ENCODE data around the gene GPAT2. TPM values are rescaled to one million over a fixed set of nuclear protein-coding genes. Genes with fewer than 3 reads are reported as not detected.
"Not testable (repeated sequence)": the region's sequence is repeated elsewhere in the genome, so short reads cannot be mapped to it uniquely, and the experiment has no call there.

GPAT2 gene
- total RNA-seq, 1 experiment from 2014 or later, result not detected

DNA sequence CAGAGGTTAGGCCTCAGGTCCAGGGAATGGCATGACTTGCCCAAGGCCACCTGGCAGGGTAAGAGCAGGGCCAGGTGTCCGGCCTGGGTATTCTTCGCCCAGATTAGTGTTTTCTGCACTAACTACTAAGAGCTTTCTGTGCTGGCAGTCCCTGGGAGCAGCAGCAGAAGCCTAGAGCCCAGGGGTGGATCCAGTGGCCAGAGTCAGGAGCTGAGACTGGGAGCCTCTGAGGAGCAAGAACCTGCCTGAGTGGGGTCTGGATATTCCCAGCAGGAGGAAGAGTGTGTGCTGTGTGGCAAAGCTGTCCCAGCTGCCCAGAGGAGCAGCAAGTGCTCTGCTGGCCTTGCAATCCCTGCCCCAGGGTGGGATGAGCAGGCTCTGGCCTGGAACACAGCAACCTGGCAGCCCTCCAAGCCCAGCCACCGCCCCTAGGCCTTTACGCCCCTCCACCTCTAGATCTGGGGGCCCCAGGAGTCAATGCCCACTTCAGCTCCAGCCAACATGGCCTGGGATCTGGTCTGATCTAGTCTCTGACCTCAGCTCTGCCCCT is 30.7 kb upstream of the GPAT2 start:
- DNase-seq (ENCODE audit: low read depth), result no peak

GRCh38 chr2:96064760-96065159 is 30.0 kb upstream of the GPAT2 start:
- not testable (repeated sequence) for DNase-seq (ENCODE audit: low read depth)

GRCh38 chr2:96064047-96064675 is 29.4 kb upstream of the GPAT2 start:
- not testable (repeated sequence) for DNase-seq (ENCODE audit: low read depth)

GRCh38 chr2:96063116-96063899 is 28.6 kb upstream of the GPAT2 start:
- peak; percentile 72 for DNase-seq (ENCODE audit: low read depth)

DNA sequence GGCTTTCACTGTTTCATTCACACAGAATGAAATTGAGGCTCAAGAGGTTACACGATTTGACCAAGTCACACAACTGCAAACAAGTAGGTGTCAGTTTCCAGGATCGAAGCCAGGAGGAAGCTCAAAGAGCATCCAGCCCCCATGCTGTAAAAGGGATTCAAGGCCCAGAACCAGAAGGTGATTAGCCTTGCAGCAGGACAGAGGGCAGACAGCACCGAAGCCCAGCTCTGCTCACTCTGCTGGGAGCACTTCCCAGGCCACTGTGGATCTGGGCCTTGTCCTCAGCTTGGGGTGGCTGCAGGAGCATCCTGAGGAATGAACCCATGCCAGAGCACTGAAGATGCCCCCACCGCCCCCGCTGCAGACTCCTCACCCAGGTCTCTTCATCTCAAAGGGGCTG is 27.8 kb upstream of the GPAT2 start:
- not testable (repeated sequence) for DNase-seq (ENCODE audit: low read depth)

- DNase-seq (ENCODE audit: low read depth), result not testable (repeated sequence)
These were observed 27.2 kb upstream of the GPAT2 start for GRCh38 chr2:96061901-96062300.

- not testable (repeated sequence) for DNase-seq (ENCODE audit: low read depth)
These were observed 26.6 kb upstream of the GPAT2 start for GRCh38 chr2:96061197-96061817.

GRCh38 chr2:96060325-96060724 is 25.6 kb upstream of the GPAT2 start:
- DNase-seq (ENCODE audit: low read depth), result not testable (repeated sequence)

DNA sequence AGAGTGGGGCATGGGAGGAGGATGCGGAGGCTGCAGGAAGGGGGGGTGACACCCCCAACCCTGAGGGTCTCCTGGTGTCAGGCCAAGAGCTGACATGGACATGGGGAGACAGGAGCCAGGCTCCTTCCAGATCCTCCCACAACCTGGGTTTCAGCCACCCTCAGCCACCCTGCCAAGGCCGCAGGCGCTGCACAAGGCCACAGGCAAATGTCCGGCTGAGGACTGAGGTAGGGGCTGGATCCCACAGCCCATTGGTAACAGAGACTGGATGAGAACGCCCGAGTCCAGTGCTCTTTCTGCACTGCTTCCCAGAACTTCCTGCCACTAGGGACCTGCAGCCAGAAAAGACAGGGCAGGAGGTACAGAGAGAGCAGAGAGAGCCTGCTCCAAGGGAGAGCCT is 24.7 kb upstream of the GPAT2 start:
- not testable (repeated sequence) for DNase-seq (ENCODE audit: low read depth)

DNA sequence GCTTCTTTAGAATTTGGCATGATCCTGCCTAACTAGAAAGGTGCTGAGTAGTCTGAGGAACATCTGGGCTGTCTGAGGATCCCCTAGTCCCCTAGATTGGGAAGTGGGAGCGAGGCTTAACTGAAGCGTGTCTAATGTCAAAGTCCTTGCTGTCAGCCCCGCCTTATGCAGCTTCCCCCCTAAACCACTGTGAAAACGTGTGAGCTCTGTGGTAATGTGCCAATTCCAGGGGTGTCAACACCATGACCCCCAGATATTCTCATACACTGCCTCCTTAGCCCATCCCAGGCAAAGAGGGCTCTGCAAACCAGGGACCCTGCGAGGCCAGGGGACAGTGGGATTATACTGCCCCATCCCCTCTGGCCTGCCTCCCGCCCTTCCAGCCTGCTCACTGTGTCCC is 21.1 kb upstream of the GPAT2 start:
- DNase-seq (ENCODE audit: low read depth), result not testable (repeated sequence)

- DNase-seq (ENCODE audit: low read depth), result not testable (repeated sequence)
These were observed 19.8 kb upstream of the GPAT2 start for GRCh38 chr2:96054537-96054936.

GRCh38 chr2:96053385-96053784 is 18.7 kb upstream of the GPAT2 start:
- DNase-seq (ENCODE audit: low read depth), result not testable (repeated sequence)

GRCh38 chr2:96052632-96053031 is 17.9 kb upstream of the GPAT2 start:
- DNase-seq (ENCODE audit: low read depth), result not testable (repeated sequence)

GRCh38 chr2:96049917-96050262 is 15.2 kb upstream of the GPAT2 start:
- DNase-seq (ENCODE audit: low read depth), result not testable (repeated sequence)

DNA sequence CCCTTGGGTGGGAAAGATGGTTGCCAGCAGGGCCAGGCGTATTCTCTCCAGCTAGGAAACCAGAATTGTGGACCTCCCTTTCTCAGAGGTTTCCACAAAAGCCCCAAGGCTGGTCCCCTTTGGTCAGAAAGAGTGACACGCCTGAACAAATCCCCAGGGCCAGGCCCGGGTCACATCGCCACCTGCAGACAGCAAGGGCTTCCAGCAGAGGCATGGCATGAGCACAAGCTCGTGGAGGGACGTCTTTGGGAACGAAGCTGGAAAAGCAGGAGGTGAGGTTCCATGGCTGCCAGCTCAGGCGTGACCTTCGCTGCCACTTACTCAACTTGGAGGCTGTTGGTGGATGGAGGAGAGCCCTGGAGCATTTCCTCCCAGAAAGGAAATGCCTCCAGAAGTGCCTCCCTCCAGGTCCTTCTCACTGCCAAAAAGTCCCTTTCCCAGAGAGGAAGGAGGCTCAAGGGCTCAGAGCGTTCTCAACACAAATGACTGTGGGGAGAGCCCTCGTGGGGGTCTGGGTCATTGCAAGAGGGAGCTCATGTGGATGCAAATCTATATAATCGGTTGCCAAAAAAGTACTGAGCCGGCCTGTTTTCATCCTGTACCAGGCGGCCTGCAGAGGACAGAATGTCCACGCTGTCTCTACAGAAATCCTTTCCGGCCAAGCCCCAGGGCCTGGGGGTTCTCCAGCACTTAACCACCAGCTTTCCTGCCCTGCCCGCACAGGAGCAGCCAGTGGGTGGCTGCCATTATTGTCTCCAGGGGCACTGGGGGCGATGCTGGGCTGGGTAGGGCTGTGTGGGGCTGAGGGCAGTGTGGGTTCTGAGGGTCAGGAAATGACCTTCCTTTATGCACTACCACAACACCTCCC is 14.6 kb upstream of the GPAT2 start:
- DNase-seq (ENCODE audit: low read depth), result peak; percentile 9

GRCh38 chr2:96035554-96035953 is 838 bp upstream of the GPAT2 start:
- not testable (repeated sequence) for DNase-seq (ENCODE audit: low read depth)

DNA sequence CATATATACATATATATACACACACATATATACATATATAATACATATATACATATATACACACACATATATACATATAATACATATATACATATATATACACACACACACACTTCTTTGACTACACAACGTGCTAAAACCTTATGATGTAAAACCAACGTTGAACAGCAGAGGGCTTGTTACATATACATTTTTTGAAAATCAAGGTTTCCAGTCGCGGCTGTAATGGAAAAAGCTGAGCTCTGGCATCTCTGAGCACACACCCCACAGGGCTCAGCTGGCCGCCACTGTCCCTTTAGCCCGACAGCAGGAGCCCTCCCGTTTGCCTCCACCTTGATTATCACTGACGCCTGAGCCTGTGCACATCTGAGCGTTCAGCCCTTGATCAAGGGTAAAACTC is 719 bp downstream of the GPAT2 start:
- not testable (repeated sequence) for DNase-seq (ENCODE audit: low read depth)

DNA sequence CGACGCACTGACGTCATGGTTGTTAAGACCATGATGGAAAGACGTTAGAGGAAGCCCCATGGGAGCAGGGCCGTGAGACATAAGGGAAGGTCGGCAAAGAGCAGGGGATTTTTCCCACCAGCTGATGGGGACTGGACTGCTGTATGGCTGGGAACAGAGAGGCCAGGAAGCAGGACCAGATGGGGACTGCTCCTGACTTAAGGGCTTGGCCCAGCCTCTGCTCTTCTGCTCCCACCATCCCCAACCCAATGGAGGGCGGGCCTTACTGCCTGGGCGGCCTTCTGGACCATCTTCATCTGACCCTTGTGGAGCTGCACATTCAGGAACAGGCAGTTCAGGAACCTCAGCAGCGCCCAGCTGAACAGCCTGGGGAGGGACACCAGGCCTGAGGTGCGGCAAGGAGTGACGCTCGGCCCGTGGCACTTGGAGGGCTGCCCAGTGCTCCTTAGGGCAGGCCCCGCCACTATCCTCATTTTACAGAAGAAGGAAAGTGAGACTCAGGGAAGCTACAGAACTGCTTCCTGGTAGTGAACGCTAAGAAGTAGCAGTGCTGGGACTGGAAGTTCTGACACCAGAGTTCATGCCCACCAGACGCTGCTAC is 6.9 kb downstream of the GPAT2 start:
- DNase-seq (ENCODE audit: low read depth), result not testable (repeated sequence)

DNA sequence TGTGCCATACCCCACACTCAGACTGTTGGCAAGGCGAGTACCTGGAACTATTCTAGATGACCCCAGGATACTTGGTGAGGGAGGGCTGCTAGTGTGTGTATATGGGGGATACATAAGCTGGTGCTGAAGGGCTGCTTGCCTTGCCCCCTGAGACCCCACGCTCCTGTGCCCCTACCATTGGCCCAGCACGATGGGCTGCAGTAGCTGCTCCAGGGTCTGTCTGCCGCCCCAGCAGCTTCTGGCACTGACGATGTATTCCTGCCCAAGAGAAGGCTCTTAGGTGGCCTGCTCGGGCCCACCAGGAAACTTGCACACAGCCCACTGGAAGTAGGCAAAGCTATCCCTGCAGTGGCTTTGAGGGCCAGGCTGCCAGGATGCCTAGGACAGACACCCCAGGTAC is 9.0 kb downstream of the GPAT2 start:
- DNase-seq (ENCODE audit: low read depth), result not testable (repeated sequence)

- no peak for DNase-seq (ENCODE audit: low read depth)
These were observed 9.6 kb downstream of the GPAT2 start for GRCh38 chr2:96025194-96025492.

Data from RPMI7951 (cell line).